ENCODE measurements around the gene PMPCA. TPM values are rescaled to one million over a fixed set of nuclear protein-coding genes. Genes with fewer than 3 reads are reported as not detected.

Gene PMPCA
- total and polyA plus RNA-seq, 4 donors = 27.0 to 75.6 (median 41.6) TPM

DNA sequence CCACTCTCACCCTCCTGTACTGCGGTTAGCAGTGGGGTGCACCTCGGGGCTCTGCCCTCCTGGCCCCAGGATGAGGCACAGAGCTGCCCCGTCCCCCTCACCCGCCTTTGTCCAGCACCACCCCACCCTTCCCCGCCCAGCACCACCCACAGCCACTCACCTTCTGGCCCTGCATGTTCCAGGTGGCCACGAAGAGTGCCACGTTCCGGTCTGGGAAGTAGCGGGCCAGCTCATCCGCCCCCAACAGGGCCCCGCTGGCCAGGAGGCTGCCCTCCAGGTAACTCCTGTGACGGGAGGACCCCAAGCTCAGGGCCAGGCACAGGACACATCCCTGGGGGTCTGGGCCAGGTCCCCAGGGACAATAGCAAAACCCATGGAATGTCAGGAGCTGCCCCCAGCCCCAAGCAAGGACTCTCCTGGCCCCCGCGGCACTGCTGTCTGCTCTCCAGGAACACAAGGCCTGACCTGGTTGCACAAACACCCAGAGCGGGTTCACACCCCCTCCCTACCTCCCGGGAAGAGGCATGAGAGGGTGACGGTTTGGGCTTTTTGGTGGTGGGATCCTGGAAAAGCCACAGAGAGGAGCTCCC is 24.2 kb downstream of the PMPCA start:
- Histone ChIP-seq H3K4me3 (ENCODE audit: low read depth in 1 of 3, low read length in 3 of 3) (no peak overlapping the region), H3K27ac (ENCODE audit: low read depth in 1 of 2, low read length in 2 of 2) (no peak overlapping the region), H3K9ac (ENCODE audit: low read depth in 1 of 2, low read length in 2 of 2) (no peak overlapping the region), H3K27me3 (ENCODE audit: control insufficient read depth in 4 of 4, insufficient read depth in 4 of 4, low read length in 3 of 4) (no peaks in the 10 kb centered on the region), H3K9me3 (ENCODE audit: control insufficient read depth in 4 of 4, low read length in 3 of 4) (no peaks in the 10 kb centered on the region), H3K4me1 (ENCODE audit: control insufficient read depth in 4 of 4, insufficient read depth in 4 of 4, low read length in 3 of 4) (peaks cover 11 to 25% (median 19%) of the 10 kb centered on the region in 4 donors), H3K36me3 (ENCODE audit: control insufficient read depth in 4 of 4, insufficient read depth in 3 of 4, low read depth in 1 of 4, low read length in 3 of 4) (peaks cover 0 to 19% (median 9%) of the 10 kb centered on the region in 4 donors)
- no peak for DNase-seq (ENCODE audit: low spot score)
- WGBS = 94% methylated on average over 17 of the region's 17 CpGs
- TF ChIP-seq FOXA2 (IDR thresholded peaks at IDR 0.05) = no peak
- no peak for TF ChIP-seq NR2F2 (IDR thresholded peaks at IDR 0.05)
- TF ChIP-seq GABPA (IDR thresholded peaks at IDR 0.05 in 1 of 2, conservative IDR thresholded peaks at IDR 0.05 in 1 of 2) = no peak
- no peak for TF ChIP-seq EGR1 (IDR thresholded peaks at IDR 0.05; ENCODE audit: low read depth in 2 of 2)
- TF ChIP-seq HNF4A (conservative IDR thresholded peaks at IDR 0.05) = no peak

DNA sequence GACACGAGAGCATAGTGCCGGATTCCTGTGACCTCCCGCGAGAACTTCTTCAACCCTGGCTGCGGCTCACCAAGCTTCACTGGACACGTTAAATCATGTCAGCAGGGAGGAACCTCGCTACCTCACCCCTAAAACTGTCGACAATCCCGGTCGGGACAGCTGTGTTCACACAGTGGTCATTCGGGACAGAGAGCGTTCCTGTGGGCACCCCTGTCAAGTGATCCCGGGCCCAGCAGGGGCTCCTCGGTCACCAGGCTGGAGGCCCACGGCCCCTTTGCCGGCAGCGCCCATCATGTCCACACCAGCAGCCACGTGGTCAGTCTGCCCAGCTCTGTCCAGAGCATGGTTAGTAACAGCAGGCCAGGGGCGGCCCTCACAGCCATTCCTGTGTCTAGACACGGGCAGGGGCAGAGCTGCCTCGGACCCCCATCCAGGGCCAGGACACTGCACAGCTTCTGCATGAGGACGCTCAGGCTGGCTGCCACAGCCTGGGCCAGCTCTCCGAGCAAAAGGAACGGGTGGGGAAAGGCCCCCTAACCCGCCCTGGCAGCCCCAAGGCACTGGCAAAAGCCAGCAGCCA is 25.7 kb downstream of the PMPCA start:
- Histone ChIP-seq H3K27ac (ENCODE audit: low read depth in 1 of 2, low read length in 2 of 2) (no peak overlapping the region), H3K9me3 (ENCODE audit: control insufficient read depth in 4 of 4, low read length in 3 of 4) (no peaks in the 10 kb centered on the region), H3K9ac (ENCODE audit: low read depth in 1 of 2, low read length in 2 of 2) (no peak overlapping the region), H3K4me1 (ENCODE audit: control insufficient read depth in 4 of 4, insufficient read depth in 4 of 4, low read length in 3 of 4) (peaks cover 11 to 38% (median 33%) of the 10 kb centered on the region in 4 donors), H3K4me3 (ENCODE audit: low read depth in 1 of 3, low read length in 3 of 3) (no peak overlapping the region), H3K27me3 (ENCODE audit: control insufficient read depth in 4 of 4, insufficient read depth in 4 of 4, low read length in 3 of 4) (no peaks in the 10 kb centered on the region), H3K36me3 (ENCODE audit: control insufficient read depth in 4 of 4, insufficient read depth in 3 of 4, low read depth in 1 of 4, low read length in 3 of 4) (peaks cover 0 to 13% (median 9%) of the 10 kb centered on the region in 4 donors)
- TF ChIP-seq, protein P1, sequence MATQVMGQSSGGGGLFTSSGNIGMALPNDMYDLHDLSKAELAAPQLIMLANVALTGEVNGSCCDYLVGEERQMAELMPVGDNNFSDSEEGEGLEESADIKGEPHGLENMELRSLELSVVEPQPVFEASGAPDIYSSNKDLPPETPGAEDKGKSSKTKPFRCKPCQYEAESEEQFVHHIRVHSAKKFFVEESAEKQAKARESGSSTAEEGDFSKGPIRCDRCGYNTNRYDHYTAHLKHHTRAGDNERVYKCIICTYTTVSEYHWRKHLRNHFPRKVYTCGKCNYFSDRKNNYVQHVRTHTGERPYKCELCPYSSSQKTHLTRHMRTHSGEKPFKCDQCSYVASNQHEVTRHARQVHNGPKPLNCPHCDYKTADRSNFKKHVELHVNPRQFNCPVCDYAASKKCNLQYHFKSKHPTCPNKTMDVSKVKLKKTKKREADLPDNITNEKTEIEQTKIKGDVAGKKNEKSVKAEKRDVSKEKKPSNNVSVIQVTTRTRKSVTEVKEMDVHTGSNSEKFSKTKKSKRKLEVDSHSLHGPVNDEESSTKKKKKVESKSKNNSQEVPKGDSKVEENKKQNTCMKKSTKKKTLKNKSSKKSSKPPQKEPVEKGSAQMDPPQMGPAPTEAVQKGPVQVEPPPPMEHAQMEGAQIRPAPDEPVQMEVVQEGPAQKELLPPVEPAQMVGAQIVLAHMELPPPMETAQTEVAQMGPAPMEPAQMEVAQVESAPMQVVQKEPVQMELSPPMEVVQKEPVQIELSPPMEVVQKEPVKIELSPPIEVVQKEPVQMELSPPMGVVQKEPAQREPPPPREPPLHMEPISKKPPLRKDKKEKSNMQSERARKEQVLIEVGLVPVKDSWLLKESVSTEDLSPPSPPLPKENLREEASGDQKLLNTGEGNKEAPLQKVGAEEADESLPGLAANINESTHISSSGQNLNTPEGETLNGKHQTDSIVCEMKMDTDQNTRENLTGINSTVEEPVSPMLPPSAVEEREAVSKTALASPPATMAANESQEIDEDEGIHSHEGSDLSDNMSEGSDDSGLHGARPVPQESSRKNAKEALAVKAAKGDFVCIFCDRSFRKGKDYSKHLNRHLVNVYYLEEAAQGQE (IDR thresholded peaks at IDR 0.05) = no peak
- TF ChIP-seq HNF4A (conservative IDR thresholded peaks at IDR 0.05) = no peak
- TF ChIP-seq YY1 (IDR thresholded peaks at IDR 0.05) = no peak
- TF ChIP-seq RAD21 (IDR thresholded peaks at IDR 0.05) = no peak
- no peak for TF ChIP-seq NR2F2 (IDR thresholded peaks at IDR 0.05)
- TF ChIP-seq, protein P2, sequence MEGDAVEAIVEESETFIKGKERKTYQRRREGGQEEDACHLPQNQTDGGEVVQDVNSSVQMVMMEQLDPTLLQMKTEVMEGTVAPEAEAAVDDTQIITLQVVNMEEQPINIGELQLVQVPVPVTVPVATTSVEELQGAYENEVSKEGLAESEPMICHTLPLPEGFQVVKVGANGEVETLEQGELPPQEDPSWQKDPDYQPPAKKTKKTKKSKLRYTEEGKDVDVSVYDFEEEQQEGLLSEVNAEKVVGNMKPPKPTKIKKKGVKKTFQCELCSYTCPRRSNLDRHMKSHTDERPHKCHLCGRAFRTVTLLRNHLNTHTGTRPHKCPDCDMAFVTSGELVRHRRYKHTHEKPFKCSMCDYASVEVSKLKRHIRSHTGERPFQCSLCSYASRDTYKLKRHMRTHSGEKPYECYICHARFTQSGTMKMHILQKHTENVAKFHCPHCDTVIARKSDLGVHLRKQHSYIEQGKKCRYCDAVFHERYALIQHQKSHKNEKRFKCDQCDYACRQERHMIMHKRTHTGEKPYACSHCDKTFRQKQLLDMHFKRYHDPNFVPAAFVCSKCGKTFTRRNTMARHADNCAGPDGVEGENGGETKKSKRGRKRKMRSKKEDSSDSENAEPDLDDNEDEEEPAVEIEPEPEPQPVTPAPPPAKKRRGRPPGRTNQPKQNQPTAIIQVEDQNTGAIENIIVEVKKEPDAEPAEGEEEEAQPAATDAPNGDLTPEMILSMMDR (IDR thresholded peaks at IDR 0.05; ENCODE audit: low read depth, low read length, missing input control) = no peak
- TF ChIP-seq SP1 (IDR thresholded peaks at IDR 0.05) = no peak
- TF ChIP-seq HNF4G (IDR thresholded peaks at IDR 0.05) = no peak
- TF ChIP-seq FOXA2 (IDR thresholded peaks at IDR 0.05) = no peak
- TF ChIP-seq JUND (IDR thresholded peaks at IDR 0.05) = no peak
- TF ChIP-seq TAF1 (conservative IDR thresholded peaks at IDR 0.05) = no peak
- TF ChIP-seq EGR1 (IDR thresholded peaks at IDR 0.05; ENCODE audit: low read depth in 2 of 2) = no peak
- TF ChIP-seq GABPA (IDR thresholded peaks at IDR 0.05 in 1 of 2, conservative IDR thresholded peaks at IDR 0.05 in 1 of 2) = no peak
- TF ChIP-seq FOXA1 (IDR thresholded peaks at IDR 0.05) = no peak
- TF ChIP-seq RXRA (IDR thresholded peaks at IDR 0.05) = no peak
- TF ChIP-seq, protein P3, sequence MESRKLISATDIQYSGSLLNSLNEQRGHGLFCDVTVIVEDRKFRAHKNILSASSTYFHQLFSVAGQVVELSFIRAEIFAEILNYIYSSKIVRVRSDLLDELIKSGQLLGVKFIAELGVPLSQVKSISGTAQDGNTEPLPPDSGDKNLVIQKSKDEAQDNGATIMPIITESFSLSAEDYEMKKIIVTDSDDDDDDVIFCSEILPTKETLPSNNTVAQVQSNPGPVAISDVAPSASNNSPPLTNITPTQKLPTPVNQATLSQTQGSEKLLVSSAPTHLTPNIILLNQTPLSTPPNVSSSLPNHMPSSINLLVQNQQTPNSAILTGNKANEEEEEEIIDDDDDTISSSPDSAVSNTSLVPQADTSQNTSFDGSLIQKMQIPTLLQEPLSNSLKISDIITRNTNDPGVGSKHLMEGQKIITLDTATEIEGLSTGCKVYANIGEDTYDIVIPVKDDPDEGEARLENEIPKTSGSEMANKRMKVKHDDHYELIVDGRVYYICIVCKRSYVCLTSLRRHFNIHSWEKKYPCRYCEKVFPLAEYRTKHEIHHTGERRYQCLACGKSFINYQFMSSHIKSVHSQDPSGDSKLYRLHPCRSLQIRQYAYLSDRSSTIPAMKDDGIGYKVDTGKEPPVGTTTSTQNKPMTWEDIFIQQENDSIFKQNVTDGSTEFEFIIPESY (IDR thresholded peaks at IDR 0.05) = no peak
- TF ChIP-seq, protein P4, sequence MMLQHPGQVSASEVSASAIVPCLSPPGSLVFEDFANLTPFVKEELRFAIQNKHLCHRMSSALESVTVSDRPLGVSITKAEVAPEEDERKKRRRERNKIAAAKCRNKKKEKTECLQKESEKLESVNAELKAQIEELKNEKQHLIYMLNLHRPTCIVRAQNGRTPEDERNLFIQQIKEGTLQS (IDR thresholded peaks at IDR 0.05) = no peak
- 95% methylated on average over 25 of the region's 25 CpGs for WGBS
- no peak for DNase-seq (ENCODE audit: low spot score)

Data from liver (tissue), 9 donors.